GM19467 (cell line): ENCODE results near the gene C1QL1.

ENCODE experiments used
- ATAC-seq: cut with Tn5 transposase; IDR thresholded peaks from one replicate; pipeline ENCODE4 v1.9.1; 2021; ENCODE audit warnings: mild to moderate bottlenecking, moderate library complexity; ENCODE audit not compliant: unreplicated experiment

Gene C1QL1

DNA sequence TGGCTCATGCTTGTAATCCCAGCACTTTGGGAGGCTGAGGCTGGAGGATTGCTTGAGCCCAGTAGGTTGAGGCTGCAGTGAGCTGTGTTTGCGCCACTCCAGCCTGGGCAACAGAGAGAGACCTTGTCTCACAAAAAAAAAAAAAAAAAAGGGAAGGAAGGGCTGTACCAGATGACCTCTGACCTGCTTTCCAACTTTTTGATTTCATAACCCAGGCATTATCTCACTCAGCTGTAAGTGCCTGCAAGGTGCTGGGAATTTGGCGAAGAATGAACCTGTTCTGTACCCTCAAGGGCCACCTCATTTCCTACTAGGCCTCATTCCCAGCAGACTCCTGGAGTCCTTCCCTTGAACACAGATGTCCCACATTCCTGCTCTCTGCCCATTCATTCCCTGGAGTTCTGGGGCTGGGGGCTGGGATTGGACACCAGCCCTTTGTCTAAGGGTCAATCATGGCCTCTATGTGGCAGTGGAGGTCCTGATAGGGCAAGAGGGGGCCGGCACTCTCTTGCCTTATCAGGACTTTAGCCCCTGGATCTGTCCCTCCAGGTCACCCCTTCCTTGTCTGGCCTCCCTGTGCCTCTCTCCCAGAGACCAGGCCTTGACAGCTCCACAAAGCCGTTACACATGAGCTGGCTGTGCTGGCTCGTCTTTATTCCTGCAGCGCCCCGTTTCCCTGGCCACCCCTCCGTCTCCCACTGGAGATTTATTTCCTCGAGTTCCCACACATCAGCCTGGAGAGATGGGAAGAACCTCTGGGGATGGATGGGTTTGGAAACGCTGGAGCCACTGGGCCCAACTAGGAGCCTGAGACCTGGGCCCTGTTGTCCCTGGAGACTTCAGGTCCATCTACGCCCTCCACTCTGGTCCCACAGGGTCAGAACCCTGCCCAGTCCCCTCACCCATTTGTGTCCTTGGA is 52.0 kb downstream of the C1QL1 start:
- ATAC-seq, result no peak

DNA sequence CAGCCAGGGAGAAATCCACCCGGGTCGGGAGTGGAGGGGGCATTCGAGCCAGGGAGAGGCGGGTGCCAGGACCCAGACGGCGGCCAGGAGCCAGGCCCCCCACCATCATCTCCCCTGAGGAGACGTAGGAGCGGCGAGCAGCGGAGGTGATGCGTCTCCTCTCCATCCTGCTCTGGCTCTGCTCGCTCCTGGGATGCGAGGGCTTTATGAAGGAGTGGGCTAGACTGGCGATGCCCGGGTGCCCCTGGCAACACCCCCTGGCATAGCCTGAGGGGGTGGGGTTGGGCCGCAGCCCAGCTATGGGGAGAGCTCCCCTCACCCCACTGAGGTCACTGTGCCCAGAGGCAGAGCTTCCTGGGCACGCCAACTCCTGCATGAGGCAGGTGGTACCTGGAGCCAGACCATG is 52.8 kb downstream of the C1QL1 start, which contains the start of gene GFAP:
TSS of gene GFAP (minus strand) at position 180 of the 406 bp plus-strand sequence. CDS start at position 166, 14 bp downstream.
- no peak for ATAC-seq

DNA sequence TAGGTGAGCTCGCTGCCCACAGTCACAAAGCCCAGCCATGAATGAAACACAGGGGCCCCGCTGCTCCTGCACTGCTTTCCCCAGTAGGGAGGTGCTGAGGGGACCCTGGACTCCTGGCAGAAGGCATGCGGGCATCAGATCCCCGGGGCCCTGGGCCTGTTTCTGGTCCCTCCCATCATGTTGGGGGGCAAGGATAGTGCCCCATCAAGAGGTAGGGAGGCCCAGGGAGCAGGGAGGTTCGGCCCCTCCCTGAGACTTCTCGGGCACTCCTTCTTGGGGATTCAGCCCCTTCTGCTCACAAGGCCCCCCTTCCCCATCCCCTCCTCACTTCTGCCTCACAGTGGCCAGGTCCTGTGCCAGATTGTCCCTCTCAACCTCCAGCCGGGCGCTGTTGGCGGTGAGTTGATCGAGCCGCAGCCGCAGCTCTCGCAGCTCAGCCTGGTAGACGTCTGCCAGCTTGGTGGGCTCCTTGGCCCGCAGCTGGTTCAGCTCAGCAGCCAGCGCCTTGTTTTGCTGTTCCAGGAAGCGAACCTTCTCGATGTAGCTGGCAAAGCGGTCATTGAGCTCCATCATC is 53.3 kb downstream of the C1QL1 start:
- no peak for ATAC-seq

DNA sequence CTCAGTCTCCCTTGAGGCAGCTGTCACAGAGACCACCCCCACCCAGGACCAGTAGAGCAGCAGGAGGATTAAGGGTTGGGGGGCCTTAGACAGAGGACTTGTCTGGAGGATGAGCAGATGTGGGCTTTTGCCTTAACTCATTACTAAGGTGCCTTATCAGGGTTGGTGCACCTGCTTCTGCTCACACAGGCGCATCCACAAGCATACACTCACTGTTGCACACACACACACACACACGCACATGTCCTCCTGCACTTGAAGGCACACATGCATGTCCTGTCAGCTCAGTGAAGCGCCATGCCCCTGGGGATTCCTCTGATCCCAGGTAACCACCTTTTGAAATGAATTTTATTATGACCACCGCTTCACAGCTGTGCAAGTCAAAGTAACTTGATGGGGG is 54.0 kb downstream of the C1QL1 start:
- ATAC-seq, result no peak

DNA sequence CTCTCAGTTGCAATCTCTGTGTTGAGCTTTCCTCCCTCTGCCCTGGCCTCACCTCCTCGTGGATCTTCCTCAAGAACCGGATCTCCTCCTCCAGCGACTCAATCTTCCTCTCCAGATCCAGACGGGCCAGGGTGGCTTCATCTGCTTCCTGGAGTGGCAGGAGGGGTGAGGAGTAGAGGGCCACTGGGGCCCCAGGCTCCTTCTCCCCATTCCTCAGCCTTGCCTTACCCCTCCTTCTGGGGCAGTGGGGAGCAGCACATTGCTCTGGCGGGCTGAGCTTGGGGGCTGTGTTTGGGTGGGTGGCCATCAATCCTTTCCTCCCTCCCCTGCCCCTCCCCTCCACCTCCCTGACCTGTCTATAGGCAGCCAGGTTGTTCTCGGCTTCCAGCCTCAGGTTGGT is 54.4 kb downstream of the C1QL1 start:
- no peak for ATAC-seq

DNA sequence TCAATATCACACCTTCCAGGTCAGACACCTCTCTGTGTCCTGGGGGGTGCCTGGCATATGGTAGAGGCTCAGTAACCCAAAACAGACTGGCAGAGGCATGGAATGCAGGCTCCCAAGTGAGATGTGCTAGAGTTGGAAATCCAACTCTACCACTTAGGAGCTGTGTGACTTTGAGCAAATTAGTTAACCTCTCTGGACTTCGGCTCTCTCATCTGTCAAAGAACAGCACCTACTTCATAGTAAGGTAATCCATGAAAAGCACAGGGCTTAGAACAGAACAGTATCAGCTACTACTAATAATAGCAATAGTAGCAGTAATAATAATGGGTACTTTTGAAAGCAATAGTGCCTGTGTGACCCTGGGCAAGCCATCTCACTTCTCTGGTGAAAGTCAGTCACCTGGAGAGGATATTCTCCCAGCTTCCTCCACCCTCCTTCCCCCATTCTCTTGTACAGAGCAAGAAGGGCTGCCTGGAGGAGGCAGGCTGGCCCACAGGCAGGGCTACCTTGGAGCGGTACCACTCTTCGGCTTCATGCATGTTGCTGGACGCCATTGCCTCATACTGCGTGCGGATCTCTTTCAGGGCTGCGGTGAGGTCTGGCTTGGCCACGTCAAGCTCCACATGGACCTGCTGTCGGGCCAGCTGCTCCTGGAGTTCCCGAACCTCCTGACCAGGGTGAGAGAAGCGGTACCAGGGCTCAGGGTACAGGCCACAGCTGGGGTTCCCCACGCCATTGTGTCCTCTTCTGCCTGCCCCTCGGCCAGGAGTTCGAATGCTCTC is 55.1 kb downstream of the C1QL1 start:
- no peak for ATAC-seq

DNA sequence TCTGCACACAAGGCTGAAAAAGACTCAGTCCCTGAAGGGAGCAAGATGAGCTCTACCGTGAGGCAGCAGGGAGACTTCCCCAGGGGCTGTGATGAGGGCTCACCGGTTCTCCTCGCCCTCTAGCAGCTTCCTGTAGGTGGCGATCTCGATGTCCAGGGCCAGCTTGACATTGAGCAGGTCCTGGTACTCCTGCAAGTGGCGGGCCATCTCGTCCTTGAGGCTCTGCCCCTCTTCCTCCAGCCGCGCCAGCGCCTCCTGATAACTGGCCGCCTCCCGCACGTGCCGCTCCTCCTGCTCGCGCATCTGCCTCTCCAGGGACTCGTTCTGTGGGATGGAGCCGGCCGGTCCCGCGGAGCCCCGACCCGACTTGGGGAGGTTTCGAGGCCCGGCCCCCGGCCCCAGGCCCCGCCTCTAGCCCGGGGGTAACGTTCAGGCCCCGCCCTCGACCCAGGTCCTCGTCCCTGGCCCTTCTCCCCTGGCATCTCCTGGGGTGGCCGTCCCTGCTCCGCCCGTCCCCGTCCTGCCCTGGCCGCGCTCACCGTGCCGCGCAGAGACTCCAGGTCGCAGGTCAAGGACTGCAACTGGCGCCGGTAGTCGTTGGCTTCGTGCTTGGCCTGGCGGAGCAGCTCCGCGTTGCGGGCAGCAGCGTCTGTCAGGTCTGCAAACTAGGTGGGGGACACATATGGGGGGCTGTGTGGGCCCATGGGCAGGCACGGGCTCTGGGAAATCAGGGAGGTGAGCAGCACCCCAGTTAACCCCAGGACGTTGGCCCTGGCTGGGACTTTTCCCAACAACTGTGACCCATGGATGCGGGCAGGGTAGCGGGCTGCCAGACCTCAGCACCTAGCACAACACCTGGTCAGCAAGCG is 56.7 kb downstream of the C1QL1 start:
- no peak for ATAC-seq

DNA sequence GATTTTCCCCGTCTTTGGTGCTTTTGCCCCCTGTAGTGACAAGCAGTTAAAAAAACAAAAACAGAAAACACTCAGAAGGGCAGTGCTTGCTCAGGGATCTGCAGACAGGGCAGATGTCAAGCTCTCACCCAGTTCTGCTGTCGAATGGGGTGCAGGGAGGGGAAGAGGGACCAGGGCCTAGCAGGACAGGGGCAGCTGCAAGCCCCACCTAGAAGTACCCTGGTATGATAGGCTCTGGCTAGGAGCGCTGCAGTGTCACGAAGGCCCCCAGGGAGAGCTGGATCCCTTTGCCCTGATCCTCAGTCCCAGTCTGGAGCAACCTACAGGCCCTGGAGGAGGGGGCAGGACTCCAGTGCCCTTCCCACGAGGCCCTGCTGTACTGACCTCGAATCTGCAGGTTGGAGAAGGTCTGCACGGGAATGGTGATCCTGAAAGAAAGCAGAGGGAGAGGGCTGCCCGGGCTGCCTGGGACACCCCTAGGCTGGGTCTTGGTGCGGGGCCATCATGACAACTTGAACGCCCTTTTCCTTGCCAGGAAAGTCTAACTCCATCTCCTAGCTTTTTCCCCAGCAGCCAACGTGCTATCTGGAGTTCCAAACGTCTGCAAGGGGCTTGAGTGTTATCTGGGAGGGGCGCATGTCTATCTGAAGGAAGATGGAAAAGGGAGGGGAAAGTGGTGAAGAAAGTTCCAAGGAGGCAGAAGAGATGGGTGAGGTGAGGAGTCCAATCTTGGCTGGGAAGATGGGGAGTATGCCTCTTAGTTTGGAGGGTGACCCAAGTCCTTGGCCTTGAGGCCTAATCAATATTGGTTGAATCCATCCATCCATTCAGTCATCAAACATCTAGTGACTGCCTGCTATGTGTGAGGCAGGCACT is 57.6 kb downstream of the C1QL1 start:
- no peak for ATAC-seq
